HG03342 (cell line): ENCODE results near the gene ARHGAP24.

ENCODE experiments used
- ATAC-seq: cut with Tn5 transposase; IDR thresholded peaks from one replicate; pipeline ENCODE4 v1.9.1; 2021; ENCODE audit warnings: mild to moderate bottlenecking, moderate library complexity; ENCODE audit not compliant: unreplicated experiment

Gene ARHGAP24

DNA sequence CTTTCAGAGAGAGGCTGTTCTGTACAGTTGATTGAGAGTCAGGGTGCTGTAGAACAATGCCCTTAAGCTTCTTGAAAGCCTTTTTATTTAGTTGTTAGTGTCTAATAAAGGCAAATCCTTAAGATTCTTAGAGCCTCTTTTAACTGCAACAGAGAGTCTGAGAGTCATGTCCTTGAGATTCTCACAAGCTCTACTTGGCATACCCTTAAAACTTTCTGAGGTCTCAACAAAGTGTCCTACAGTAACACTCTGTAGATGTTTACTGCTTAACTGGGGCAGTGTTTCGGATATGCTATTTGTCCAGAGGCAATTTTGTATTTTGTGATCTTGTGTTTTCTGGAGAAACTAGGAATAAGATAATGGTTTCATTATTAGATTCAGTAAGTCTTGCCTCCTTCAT, 209.7 kb downstream of the ARHGAP24 start:
- ATAC-seq = no peak

DNA sequence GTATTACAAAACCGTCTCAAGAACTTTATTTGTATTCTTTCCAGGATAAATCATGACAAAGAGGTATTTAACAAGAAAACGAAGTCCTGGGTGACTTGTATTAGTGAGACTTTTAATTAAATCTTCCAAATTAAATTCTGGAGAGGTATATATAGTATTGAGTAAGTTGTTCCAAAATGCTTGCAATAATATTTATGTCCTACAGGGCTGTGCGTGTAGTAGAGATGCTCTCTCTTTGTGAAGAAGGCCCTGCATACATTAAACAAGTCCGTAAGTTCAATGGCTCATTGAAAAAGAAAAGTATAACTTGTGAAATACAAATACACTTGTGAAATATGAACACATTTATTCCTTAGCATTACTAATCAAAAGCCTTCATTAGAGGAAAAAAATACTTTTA, 211.4 kb downstream of the ARHGAP24 start:
- ATAC-seq = no peak

DNA sequence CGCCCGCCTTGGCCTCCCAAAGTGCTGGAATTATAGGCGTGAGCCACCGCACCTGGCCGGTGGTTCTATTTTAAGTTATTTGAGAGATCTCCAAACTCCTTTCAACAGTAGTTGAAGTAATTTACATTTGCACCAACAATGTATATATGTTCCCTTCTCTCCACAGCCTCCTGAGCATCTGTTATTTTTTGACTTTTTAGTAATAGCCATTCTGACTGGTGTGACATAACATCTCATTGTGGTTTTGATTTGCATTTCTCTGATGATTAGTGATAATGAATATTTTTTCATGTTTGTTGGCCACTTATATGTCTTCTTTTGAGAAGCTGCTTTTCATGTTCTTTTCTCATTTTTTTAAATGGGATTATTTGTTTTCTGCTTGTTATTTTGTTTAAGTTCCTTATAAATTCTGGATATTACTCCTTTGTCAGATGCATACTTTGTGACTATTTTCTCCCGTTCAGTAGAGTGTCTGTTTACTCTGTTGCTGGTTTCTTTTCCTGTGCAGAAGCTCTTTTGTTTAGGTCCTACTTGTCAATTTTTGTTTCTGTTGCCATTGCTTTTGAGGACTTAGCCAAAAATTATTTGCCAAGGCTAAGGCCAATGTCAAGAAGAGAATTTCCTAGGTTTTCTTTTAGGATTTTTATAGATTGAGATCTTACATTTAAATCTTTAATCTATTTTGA, 213.2 kb downstream of the ARHGAP24 start:
- no peak for ATAC-seq

DNA sequence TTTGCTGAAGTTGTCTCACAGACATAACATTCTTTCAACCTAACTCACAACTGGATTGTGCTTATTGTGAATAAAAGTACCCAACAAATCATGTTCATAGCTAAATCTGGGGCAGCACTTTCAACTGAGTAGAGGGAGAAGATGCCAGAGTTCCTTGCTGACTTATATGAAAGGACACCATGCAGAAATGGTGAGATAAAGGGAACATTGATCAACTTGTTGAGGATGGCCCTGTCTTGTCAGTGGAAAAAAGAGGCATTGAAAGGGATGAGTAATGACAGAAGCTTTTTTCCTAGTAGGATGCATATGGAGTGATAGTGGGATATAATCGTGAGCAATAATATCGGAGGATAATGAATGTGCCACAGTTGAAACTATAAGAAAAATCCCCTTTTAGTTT, 221.7 kb downstream of the ARHGAP24 start:
- ATAC-seq = no peak

DNA sequence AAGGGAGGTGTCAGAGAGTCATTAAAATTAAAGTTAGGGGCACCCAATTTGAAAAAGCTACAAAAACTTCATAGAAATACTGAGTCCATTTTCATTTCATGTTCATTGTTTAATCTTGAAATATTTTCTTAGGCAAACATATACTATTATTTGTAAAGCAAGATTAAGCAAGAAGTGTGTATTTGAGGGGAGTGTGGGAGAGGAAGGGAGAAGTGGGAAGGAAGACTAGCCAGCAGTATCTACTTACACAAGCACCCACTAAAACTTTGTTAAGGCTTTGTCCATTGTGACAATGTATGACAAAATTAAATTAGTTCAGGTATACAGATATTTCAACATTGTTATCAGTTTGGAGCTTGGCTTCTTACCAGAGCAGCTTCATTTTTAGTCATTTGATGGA, 222.9 kb downstream of the ARHGAP24 start:
- ATAC-seq = no peak

DNA sequence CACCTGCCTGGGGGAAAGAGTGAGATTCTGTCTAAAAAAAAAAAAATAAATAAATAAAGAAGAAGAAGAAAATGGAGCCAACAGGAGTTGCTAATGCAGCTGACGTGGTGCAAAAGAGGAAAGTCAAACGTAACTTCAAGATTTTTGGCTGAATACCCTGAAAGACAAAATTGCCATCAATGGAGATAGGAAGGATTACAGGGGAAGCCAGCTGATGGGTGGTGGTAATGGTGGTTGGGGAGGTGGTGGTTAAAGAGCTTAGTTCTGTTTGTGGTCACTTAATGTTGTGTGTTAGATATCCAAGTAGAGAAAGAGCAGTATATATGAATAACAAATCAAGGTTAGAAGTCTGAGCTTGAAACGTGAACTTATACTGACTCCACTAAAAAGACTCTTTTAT, 225.4 kb downstream of the ARHGAP24 start:
- no peak for ATAC-seq

DNA sequence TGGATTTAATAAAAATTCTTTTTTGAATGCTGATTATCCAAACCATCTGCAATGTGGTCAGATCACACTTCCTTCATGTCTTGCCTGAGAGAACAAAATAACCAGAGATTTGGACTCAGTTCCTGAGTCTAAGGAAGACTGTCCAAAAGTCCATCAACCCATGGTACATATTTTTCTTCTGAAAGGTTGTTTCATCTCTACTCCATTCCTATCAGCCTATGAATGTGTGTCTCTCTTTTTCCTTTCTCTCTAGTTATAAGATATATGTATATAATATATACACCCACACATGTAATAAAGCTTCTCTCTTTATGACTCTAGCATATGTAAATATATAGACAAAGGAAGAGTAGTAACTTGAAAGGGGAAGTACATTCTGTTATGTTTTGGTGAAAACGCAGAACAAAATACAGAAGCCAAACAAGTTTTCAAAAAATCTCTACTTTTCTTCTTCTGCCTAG, 226.9 kb downstream of the ARHGAP24 start:
- peak; percentile 99 for ATAC-seq

DNA sequence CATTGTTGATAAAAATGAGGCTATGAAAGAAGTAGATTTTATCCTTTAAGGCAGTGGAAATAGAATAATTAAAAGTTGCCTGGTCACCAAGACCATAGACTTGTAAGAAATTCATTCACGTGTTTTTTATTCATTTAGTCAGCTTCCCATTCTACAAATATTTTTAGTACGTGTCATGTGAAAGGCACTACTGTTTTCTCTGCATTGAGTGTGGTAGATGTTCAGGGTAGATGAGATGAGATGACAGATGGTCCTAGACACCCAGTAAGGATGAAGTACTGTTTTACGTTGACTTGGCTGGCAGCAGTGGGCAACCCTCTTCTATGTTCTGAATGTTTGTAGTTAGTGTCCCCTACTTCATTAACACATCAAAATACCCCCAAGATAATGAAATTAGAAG, 228.1 kb downstream of the ARHGAP24 start:
- no peak for ATAC-seq

DNA sequence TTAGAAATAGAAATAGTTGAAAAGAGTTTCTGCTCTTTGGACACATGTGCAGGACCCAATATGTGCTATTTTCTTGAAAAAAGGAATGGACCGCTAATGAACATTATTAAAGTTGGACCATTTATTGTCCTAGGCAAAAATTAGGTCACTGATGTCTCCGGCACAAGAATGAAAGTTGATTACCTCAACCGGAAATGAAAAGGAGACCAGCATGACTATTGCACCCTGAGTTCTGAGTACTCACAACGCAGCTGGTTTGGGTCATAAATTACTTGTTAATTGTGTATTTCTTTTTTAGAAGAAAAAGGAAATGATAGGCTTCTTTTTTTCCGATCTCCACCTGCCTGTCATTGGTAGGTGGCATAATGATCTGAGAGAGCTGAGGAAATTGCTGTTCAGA, 232.7 kb downstream of the ARHGAP24 start:
- ATAC-seq = peak; percentile 79

DNA sequence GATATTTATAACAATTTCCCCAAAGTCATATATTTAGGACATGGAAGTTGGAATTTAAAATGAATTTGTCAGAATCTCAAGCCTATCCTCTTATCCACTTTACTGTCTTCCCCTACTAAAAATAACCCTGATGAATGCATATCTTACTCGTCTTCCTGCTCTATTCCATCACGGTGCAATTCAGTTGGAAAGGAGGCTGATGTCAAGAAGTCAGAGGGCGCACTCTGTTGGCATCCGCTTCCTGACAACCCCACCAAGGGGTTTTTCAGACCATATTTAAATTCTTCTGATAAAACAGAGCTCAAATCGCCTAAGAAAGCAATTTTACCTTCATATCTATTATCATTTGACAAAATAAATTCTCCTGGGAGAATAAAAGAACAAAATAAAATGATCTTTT, 233.5 kb downstream of the ARHGAP24 start:
- no peak for ATAC-seq

DNA sequence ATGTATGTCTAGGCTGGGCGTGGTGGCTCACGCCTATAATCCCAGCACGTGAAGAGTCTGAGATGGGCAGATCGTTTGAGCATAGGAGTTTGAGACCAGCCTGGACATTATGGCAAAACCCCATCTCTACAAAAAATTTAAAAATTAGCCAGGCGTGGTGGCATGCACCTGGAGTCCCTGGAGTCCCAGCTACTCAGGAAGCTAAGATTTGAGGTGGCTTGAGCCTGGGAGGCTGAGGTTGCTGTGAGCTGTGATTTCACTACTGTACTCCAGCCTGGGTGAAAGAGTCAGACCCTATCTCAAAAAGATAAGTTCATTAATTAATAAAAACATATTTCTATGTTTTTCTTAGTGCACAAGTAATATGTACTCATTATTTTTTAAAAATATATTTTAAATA, 238.1 kb downstream of the ARHGAP24 start:
- no peak for ATAC-seq

DNA sequence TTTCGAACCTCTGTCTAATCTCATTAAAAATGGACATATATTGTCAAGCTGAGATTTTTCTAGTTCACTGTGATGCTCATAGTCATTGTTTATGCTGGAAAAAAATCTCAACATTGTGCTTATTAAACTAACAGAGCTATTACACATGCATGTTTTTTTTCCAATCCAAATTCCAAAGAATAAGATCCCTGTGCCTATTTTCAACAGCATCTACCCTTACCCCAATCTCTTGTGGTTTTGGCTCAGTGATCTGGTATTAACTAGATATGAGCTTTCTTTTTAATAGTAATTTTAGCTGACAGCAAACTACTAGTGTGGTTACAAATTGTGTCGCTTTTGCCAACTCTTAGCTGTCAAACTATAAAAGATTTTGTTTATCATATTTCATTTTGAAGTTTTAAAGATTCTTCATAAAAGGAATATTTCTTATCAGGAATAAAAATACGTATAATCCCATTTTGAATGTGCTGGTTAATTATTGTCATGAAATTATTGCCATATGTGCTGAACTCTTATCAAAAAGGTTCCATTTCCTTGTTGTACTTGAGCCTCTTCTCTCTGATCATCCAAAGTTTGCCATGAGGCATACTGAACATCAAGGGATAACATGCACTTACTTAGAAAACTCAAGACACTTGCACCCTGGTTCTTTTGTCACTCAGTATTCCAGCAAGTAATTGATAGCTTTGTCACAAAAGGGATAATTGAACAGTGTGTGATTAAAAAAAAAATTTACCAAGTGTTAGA, 241.2 kb downstream of the ARHGAP24 start:
- no peak for ATAC-seq

DNA sequence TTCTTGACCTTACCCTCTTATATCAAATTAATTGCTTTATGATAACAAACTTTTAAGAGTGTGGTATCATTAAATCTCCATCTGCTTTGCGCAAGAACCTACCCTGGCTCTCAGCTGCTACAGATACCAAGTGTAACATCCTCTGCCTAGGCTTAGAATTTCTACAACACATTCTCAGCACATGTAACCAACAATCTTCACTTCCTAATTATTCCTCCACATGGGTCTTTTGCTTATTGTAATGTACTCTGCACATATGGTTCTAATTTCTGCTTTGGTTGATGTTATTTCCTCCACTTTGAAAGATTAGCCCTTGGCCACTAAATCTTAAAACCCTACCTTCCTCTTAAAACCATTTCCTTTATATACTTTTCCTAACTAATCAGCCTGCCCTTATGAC, 242.4 kb downstream of the ARHGAP24 start:
- no peak for ATAC-seq

DNA sequence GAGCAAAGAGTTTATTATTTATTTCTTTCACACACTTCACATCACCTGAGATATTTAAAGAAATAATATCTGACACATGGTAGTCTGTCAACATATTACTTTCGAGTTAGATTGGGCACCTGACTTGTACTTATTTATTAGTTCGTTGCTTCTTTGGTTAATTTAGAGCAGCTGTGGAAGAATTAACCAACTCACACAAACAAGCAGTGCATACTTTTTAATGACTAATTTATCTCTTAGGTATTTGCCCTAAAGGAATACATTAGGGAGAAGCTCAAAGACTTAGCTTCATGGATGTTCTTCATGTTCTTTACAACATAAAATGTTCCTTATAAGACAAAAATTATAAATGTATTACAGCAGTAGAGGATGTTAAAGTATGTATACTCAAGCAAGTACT, 242.9 kb downstream of the ARHGAP24 start:
- no peak for ATAC-seq

DNA sequence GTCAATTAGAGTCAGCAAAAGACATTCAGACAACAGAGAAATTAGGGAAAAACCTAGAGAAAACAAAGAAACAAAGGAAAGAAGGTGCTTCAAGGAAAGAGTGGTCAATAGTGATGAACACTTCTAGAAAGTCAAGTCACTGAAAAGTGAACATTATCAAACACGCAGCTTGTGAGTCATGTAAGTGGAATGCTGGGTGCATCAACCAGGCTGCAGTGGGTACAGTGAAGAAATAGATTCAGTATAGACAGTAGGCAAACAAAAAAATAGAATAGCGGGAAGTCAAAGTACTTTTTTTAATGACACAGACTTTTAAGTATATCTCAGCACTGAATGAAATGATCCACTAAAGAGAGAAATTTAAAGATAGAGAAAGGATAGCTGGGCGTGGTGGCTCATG, 245.8 kb downstream of the ARHGAP24 start:
- no peak for ATAC-seq

DNA sequence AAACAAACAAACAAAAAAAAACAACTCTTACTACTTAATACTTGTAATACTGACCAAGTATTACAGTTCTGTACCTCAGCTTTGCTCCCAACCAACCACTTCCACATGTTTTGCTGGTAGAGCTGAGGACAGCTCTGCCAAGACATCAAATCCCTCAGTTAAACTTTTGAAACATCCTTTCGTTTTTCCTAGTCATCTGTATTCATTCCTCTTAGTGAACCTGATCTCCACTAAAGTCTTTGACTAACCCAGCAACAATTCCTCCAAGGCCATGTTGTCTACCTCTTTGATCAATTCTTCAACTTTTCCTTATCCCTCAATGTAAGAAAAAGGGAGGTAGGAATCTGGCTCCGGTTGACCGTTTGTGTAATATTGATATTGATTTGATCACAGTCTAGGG, 247.5 kb downstream of the ARHGAP24 start:
- ATAC-seq = no peak

DNA sequence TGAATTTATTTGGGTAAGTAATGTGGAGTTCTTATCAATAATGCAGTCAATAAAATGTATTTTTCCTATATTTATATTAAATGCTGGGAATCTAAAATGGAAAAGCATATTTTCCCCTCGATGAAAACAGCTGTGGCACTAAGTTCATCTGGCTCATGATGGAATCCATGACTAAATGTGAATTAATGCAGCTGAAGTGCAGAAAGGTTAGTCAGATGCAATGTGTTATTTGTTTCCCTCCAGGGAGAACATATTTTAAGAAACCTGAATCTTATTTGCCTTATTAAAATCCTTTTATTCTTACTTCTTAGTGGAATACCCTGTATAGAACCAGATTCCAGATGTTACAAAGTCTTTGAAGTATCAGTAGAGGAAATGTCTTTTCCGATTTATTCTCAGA, 247.9 kb downstream of the ARHGAP24 start:
- ATAC-seq = no peak

DNA sequence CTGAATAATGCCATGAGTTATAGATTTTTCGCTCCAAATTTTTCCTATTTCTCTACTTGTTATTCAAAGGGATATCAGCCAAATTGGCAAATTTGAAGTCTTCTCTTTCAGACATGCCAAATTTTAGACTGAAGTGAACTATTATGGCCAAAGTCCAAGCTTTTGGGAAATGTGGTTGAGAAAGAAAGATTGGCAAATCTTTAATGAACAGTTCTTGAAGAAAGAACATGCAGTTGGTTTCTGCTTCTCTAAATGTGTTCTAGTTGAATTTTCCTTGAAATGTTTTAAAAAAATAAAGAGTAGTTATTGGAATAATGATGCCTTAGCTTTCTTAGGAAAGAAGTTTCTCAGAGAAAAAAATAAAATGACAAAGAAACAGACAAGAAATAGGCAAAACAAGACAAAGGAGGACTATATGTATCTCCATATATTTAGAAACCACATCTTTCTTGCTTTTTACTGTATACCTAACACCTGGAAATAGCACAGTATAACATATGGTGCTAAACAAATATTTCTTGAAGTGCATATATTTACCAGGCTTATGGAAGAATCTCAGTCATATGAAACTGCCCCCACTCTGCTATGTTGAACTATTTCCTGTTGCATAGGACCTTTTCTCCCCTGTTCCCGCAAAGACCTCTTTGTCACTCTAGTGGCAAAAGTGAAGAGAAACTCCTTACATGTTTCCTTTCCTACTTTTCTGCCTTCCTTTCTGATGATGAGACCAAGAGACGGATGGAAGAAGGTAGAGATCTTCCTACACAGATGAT, 250.0 kb downstream of the ARHGAP24 start:
- ATAC-seq = peak; percentile 71

DNA sequence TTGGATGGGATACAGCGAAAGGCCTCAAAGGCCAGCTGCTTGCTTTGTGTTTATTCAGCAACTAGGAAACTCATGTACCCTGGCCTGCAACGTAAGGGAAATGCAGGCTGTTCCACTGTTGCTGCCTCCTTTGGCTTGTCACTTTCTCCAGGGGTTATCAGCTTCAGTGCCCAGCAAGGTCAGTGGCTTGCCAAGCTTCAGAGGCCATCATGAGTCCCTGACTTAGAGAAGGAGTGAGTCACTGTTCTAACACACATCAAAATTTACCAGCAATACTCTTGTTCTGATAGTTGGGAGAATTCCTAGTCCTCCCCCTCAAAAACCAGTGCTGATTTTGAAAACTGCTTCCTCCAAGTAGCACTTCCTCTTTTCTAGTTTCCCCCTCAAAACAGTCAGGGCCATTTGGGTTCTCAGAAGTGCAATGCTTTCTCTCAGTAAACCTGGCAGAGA, 250.8 kb downstream of the ARHGAP24 start:
- ATAC-seq = peak; percentile 81

DNA sequence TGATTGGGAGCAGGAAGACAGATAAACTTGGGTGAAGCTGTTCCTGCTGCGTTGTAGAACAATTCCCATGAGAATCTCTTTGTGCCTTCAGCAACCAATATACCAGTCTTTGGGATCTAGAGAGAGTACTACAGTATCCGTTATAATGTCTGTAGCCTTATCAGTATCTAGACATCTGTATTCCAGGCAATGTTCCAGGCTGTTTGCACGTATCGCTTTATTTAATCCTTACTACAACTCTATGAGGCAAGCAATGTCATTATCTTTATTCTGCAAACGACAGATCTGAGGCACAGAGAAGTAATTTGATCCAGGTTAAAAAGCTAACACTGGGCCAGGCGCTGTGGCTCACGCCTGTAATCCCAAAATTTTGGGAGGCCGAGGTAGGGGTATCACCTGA, 251.6 kb downstream of the ARHGAP24 start:
- no peak for ATAC-seq

DNA sequence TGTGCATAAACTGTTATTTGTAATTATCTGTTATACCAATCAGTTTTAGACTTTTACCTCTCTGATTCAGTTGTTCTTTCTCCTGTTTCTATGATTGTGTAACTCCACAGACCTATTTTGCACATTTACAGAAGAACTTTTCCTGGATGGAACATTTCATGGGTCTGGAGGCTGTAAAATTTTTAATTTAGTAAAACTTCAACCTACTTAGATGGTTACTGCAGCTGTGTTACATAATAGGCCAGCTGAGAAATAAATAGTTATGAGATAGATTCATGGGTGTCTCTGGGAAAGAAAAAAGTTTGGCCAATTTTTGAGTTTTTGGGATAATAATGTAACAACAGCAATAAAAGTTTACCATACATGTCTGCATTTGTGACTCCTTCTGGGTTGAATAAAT, 253.5 kb downstream of the ARHGAP24 start:
- ATAC-seq = no peak

DNA sequence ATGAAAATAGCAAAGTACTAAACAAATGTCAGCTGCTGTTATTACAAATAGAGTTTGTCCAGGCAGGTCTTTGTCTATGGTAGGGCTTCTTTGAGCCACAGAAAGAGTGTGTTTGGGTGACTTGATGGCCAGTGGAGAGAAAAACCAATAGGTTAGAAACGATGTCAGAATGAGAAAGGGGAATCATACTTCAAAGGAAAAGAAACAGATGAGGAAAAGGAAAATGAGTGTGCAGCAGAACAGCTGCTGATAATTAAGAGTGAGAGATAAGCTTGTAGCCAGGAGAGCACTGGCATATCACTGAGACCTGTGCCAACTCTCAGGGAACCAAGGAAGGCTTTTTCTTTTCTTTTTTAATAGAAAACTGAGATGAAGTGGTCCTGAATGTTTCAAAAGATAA, 257.2 kb downstream of the ARHGAP24 start:
- peak; percentile 47 for ATAC-seq
